Uterus (tissue), 4 donors: Measurements from ENCODE around the gene OR5H14. TPM values are rescaled to one million over a fixed set of nuclear protein-coding genes. Genes with fewer than 3 reads are reported as not detected.
"Not testable (repeated sequence)": the region's sequence is repeated elsewhere in the genome, so short reads cannot be mapped to it uniquely, and the experiment has no call there.

Experiments
- DNase-seq, 2 donors: peaks; one replicate each; pipeline ENCODE4 v3.0.0-alpha.2; 2019 to 2020
- H3K27ac ChIP-seq, 2 donors: fragments of 200-600 bp; sonication (generic); 1 replicate in 1 of 2; 2 replicates in 1 of 2; pipeline ENCODE4 v1.5.1; 2016 to 2018
- H3K27me3 ChIP-seq, 2 donors: fragments of 200-600 bp; sonication (generic); one replicate each; pipeline ENCODE4 v1.5.1; 2018 to 2019; ENCODE audit warnings: control low read depth in 1 of 2
- H3K36me3 ChIP-seq, 2 donors: fragments of 200-600 bp; sonication (generic); one replicate each; pipeline ENCODE4 v1.5.1; 2019; ENCODE audit warnings: control low read depth in 1 of 2
- H3K4me1 ChIP-seq, 2 donors: fragments of 200-600 bp; sonication (generic); one replicate each; pipeline ENCODE4 v1.5.1; 2018 to 2019; ENCODE audit warnings: control low read depth in 1 of 2
- H3K4me3 ChIP-seq, 2 donors: fragments of 200-600 bp; sonication (generic); 1 replicate in 1 of 2; 2 replicates in 1 of 2; pipeline ENCODE4 v1.5.1; 2018 to 2019; ENCODE audit warnings: mild to moderate bottlenecking in 1 of 2
- H3K9me3 ChIP-seq, 2 donors: fragments of 200-600 bp; sonication (generic); one replicate each; pipeline ENCODE4 v1.5.1; 2019; ENCODE audit warnings: control low read depth in 1 of 2
- POLR2A ChIP-seq, 2 donors: fragments of 450-650 bp; IDR thresholded peaks; one replicate each; pipeline ENCODE4 v1.6.1; 2016; ENCODE audit warnings: antibody characterized with exemption in 2 of 2, mild to moderate bottlenecking in 1 of 2, moderate library complexity in 1 of 2
- intact Hi-C: fragments of 100-400 bp; cut with DNase I; formaldehyde crosslinking; loops from one replicate; pipeline ENCODE4 v1.15.1; 2023; ENCODE audit warnings: low total_unique reads
- total RNA-seq, 4 donors: library from RNA; depleted of rRNA in 3 of 4; stranded (reverse); fragments of >200 nt in 3 of 4; gene quantifications; one replicate each; pipeline versions ENCODE4 v1.1.0 to v1.2.4, GENCODE V29; 2014 to 2023
- TF ChIP-seq, protein P1 (sequence below), 4 experiments: fragments of 200-600 bp in 2 of 4; fragments of 450-650 bp in 2 of 4; sonication (generic) in 2 of 4; IDR thresholded peaks; one replicate each; pipeline ENCODE4 v1.5.1; 2016 to 2019; ENCODE audit warnings: antibody characterized with exemption in 4 of 4, mild to moderate bottlenecking in 2 of 4, moderate library complexity in 1 of 4
- donor health status: DM: yes; HTN: yes; CAD: no.

OR5H14 gene
- total RNA-seq, 4 donors from 2014 or later = not detected

DNA sequence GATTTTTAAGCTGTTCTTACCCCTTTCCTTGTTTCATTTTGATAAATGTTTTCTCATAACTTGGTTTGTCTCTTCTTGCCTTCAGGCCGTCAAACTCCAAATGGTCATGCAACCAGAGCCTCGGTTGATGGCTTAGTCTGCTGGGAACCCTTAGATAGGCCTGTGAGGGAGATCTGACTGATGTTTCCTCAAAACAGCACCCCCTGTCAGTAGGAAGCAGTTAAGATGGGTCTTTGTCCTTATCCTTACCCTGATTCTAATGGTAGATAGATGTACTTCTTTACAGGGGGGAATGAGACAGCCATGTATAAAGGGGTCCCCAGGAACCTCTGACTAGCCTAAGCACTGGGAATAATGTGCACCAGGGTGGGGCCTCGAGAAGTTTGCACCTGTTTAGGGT is 33.0 kb upstream of the OR5H14 start:
- Histone ChIP-seq H3K4me1 (no peaks in the 10 kb centered on the region), H3K9me3 (no peaks in the 10 kb centered on the region), H3K36me3 (no peaks in the 10 kb centered on the region), H3K27ac (no peak overlapping the region), H3K27me3 (no peaks in the 10 kb centered on the region), H3K4me3 (no peak overlapping the region)
- no peak for DNase-seq
- intact Hi-C loops = no loop called here
- TF ChIP-seq, protein P1, sequence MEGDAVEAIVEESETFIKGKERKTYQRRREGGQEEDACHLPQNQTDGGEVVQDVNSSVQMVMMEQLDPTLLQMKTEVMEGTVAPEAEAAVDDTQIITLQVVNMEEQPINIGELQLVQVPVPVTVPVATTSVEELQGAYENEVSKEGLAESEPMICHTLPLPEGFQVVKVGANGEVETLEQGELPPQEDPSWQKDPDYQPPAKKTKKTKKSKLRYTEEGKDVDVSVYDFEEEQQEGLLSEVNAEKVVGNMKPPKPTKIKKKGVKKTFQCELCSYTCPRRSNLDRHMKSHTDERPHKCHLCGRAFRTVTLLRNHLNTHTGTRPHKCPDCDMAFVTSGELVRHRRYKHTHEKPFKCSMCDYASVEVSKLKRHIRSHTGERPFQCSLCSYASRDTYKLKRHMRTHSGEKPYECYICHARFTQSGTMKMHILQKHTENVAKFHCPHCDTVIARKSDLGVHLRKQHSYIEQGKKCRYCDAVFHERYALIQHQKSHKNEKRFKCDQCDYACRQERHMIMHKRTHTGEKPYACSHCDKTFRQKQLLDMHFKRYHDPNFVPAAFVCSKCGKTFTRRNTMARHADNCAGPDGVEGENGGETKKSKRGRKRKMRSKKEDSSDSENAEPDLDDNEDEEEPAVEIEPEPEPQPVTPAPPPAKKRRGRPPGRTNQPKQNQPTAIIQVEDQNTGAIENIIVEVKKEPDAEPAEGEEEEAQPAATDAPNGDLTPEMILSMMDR (IDR thresholded peaks at IDR 0.05) = no peak
- no peak for TF ChIP-seq POLR2A (IDR thresholded peaks at IDR 0.05)

DNA sequence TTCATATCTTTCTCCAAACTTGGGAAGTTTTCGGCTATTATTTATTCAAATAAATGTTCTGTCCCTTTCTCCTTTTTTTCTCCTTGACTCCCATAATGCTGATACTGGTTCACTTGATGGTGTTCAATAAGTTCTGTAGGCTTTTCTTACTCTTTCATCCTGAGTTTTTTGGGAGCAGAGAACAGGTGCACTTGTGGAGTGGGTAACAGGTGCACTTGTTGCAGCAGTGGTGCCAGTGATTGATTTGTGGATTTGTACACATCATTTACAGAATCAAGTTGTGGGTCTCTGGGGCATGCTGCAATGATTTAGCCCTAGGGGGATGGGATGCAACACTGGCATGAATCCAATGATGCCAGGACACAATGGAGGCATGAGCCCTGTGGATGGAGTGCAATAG is 31.6 kb upstream of the OR5H14 start:
- Histone ChIP-seq H3K4me1 (no peaks in the 10 kb centered on the region), H3K27me3 (no peaks in the 10 kb centered on the region), H3K4me3 (no peak overlapping the region), H3K27ac (no peak overlapping the region), H3K9me3 (no peaks in the 10 kb centered on the region), H3K36me3 (no peaks in the 10 kb centered on the region)
- intact Hi-C loops = no loop called here
- no peak for TF ChIP-seq POLR2A (IDR thresholded peaks at IDR 0.05)
- TF ChIP-seq, protein P1 (IDR thresholded peaks at IDR 0.05) = no peak
- DNase-seq = no peak

DNA sequence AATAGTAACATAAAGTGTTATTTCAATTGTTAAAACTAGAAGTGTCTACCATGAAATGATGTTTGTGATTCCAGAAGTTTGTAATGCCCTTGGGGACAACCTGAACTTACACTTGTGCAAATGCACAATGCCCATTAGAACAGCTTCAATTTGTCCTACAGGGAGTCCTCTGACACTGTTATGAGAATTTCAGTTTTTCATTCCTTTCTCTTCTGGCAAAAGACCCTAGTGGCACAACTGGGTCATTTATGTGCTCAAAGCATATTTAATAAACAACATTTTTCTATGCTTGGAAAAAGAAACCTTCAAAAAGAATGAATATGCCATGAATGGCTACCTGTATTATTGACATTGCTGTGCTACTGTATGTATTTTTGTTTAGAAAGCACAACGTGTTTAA is 16.9 kb upstream of the OR5H14 start, which contains the start of gene OR5H1:
Gene OR5H1 (plus strand): TSS at position 301 of the 400 bp plus-strand sequence. CDS start 1,977 bp downstream, outside the sequence.
- H3K36me3 ChIP-seq = no peaks in the 10 kb centered on the region
- H3K27me3 ChIP-seq = no peaks in the 10 kb centered on the region
- TF ChIP-seq, protein P1 (IDR thresholded peaks at IDR 0.05) = no peak
- no peak for TF ChIP-seq POLR2A (IDR thresholded peaks at IDR 0.05)
- no peaks in the 10 kb centered on the region for H3K9me3 ChIP-seq
- H3K4me1 ChIP-seq = no peaks in the 10 kb centered on the region
- no peak within 1 kb of the TSS for H3K4me3 ChIP-seq
- intact Hi-C loops = no loop called here
- no peak for DNase-seq
- no peak within 1 kb of the TSS for H3K27ac ChIP-seq

DNA sequence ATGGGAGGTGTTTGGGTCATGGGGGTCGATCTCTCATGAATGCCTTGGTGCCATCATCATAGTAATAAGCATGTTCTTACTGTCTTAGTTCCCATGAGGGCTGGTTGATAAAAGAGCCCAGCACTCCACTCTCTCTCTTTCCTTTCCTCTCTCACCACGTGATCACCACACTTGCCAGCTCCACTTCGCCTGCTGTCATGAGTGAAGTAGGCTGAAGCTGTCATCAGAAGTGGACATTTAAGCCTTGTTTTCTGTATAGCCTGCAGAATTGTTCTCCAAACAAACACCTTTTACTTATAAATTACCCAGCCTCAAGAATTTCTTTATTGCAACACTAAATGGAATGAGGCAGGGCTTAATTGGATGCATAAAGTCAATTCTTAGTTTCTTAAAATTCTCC is 10.6 kb upstream of the OR5H14 start:
- intact Hi-C loops = no loop called here
- no peaks in the 10 kb centered on the region for H3K4me1 ChIP-seq
- no peaks in the 10 kb centered on the region for H3K27me3 ChIP-seq
- H3K27ac ChIP-seq = no peak overlapping the region
- no peaks in the 10 kb centered on the region for H3K36me3 ChIP-seq
- DNase-seq = no peak
- no peak overlapping the region for H3K4me3 ChIP-seq
- TF ChIP-seq, protein P1 (IDR thresholded peaks at IDR 0.05) = no peak
- TF ChIP-seq POLR2A (IDR thresholded peaks at IDR 0.05) = no peak
- H3K9me3 ChIP-seq = no peaks in the 10 kb centered on the region

DNA sequence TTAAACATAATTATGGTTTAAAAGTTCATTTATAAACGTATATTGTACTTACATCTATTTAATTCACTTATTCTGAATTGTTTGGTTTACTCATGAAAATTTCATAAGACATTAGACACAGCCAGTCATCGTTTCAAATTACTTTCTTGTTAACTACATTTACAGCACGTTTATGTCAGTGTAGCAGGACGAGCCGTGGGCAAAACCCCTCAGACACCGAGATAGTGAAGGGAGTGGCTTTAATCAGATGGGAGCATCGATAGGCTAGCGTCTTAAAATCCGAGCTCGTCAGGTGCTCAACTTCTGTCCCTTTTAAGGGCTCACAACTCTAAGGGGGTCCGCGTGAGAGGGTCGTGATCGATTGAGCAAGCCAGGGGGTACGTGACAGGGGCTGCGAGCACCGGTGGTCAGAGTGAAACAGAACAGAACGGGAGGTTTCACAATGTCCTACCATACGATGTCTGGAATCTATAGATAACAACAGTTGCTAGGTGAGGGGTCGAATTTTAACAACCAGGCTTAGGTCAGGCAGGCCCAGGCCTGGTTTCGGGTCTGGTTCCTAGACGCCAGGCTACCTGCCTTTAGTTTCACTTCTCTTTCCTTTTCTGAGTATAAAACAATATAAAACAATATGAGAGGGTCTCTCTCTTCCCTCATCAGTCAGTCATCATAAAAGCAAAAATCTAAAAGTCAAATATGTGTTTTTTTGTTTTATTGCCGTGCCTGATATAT is 9.3 kb upstream of the OR5H14 start:
- H3K4me3 ChIP-seq, H3K27ac ChIP-seq, intact Hi-C loops, H3K36me3 ChIP-seq, H3K4me1 ChIP-seq, DNase-seq, H3K9me3 ChIP-seq, H3K27me3 ChIP-seq: not testable (repeated sequence)
